HCEC 1CT (cell line): ENCODE data around the gene AQP2.
"Not testable (repeated sequence)": the region's sequence is repeated elsewhere in the genome, so short reads cannot be mapped to it uniquely, and the experiment has no call there.

Source experiments
- DNase-seq: peaks from one replicate; pipeline ENCODE4 v3.0.0-alpha.2; 2017

AQP2 gene

GRCh38 chr12:49971141-49971540 is 20.6 kb downstream of the AQP2 start:
- no peak for DNase-seq

GRCh38 chr12:49972129-49972528 is 21.6 kb downstream of the AQP2 start:
- DNase-seq = no peak

- DNase-seq = no peak
Measured at GRCh38 chr12:49972641-49973360, 22.3 kb downstream of the AQP2 start, which contains the start of gene AQP6. Gene AQP6, plus strand, starts transcription at chr12:49972947. Its CDS starts 227 bp downstream, at chr12:49973174.

GRCh38 chr12:49973361-49973830 is 22.9 kb downstream of the AQP2 start:
- DNase-seq = no peak

- DNase-seq = peak; percentile 50
Measured at GRCh38 chr12:49974231-49974675, 23.7 kb downstream of the AQP2 start.

- no peak for DNase-seq
Measured at GRCh38 chr12:49974677-49975317, 24.3 kb downstream of the AQP2 start.

- no peak for DNase-seq
Measured at GRCh38 chr12:49975318-49975761, 24.8 kb downstream of the AQP2 start.

- no peak for DNase-seq
Measured at GRCh38 chr12:49976557-49976956, 26.0 kb downstream of the AQP2 start.

GRCh38 chr12:49978125-49978524 is 27.6 kb downstream of the AQP2 start:
- DNase-seq = no peak

- no peak for DNase-seq
Measured at GRCh38 chr12:49979016-49979586, 28.6 kb downstream of the AQP2 start.

GRCh38 chr12:49979791-49980190 is 29.3 kb downstream of the AQP2 start:
- DNase-seq = no peak

GRCh38 chr12:49980501-49981349 is 30.2 kb downstream of the AQP2 start:
- no peak for DNase-seq

GRCh38 chr12:49982246-49983087 is 31.9 kb downstream of the AQP2 start:
- peak; percentile 58 for DNase-seq

- peak; percentile 91 for DNase-seq
Measured at GRCh38 chr12:49983892-49984291, 33.4 kb downstream of the AQP2 start.

- no peak for DNase-seq
Measured at GRCh38 chr12:49984476-49985359, 34.2 kb downstream of the AQP2 start.

GRCh38 chr12:49985981-49986380 is 35.4 kb downstream of the AQP2 start:
- no peak for DNase-seq

- DNase-seq = not testable (repeated sequence)
Measured at GRCh38 chr12:49986476-49986875, 35.9 kb downstream of the AQP2 start.

- no peak for DNase-seq
Measured at GRCh38 chr12:49987625-49988303, 37.2 kb downstream of the AQP2 start.

GRCh38 chr12:49989400-49989799 is 38.9 kb downstream of the AQP2 start:
- not testable (repeated sequence) for DNase-seq

- DNase-seq = peak; percentile 54
Measured at GRCh38 chr12:49990273-49990672, 39.7 kb downstream of the AQP2 start.
